ENCODE data around the gene MCRIP2.

Gene MCRIP2

GRCh38 chr16:617855-618254, 23.8 kb upstream of the MCRIP2 start:
- DNase-seq, result no peak

- DNase-seq, result no peak
Measured at GRCh38 chr16:619476-620100, 22.0 kb upstream of the MCRIP2 start.

- DNase-seq, result no peak
Measured at GRCh38 chr16:620700-621525, 20.7 kb upstream of the MCRIP2 start.

GRCh38 chr16:621526-622105, 20.0 kb upstream of the MCRIP2 start:
- no peak for DNase-seq

- DNase-seq, result no peak
Measured at GRCh38 chr16:622920-623280, 18.7 kb upstream of the MCRIP2 start.

GRCh38 chr16:624526-625070, 17.0 kb upstream of the MCRIP2 start:
- no peak for DNase-seq

GRCh38 chr16:625117-625976, 16.3 kb upstream of the MCRIP2 start:
- DNase-seq, result no peak

- DNase-seq, result no peak
Measured at GRCh38 chr16:625977-626765, 15.5 kb upstream of the MCRIP2 start.

- DNase-seq, result no peak
Measured at GRCh38 chr16:626787-627453, 14.7 kb upstream of the MCRIP2 start.

GRCh38 chr16:627454-628239, 14.0 kb upstream of the MCRIP2 start:
- no peak for DNase-seq

GRCh38 chr16:628321-629061, 13.1 kb upstream of the MCRIP2 start:
- DNase-seq, result no peak

GRCh38 chr16:629185-629832, 12.3 kb upstream of the MCRIP2 start:
- no peak for DNase-seq

GRCh38 chr16:629833-630248, 11.8 kb upstream of the MCRIP2 start:
- DNase-seq, result no peak

- no peak for DNase-seq
Measured at GRCh38 chr16:630249-630814, 11.3 kb upstream of the MCRIP2 start.

GRCh38 chr16:630815-631405, 10.7 kb upstream of the MCRIP2 start, which contains the start of gene WFIKKN1:
Gene WFIKKN1 (plus strand): TSS chr16:630985. CDS start chr16:631254, 269 bp downstream.
- no peak for DNase-seq

GRCh38 chr16:631808-632358, 9.7 kb upstream of the MCRIP2 start:
- no peak for DNase-seq

GRCh38 chr16:632486-633335, 8.9 kb upstream of the MCRIP2 start:
- no peak for DNase-seq

Data from activated CD4-positive, alpha-beta T cell treated with anti-CD3 and anti-CD28 coated beads, Interleukin-2, amount 50 U/mL, for 1 hour (primary cell).